Heart left ventricle (tissue), 13 donors: ENCODE data around the gene LETM1.

Experiments
- POLR2A ChIP-seq, 2 donors: fragments of 450-650 bp; IDR thresholded peaks; one replicate each; pipeline ENCODE4 v1.6.1; 2017; ENCODE audit warnings: antibody characterized with exemption in 2 of 2, mild to moderate bottlenecking in 2 of 2, moderate library complexity in 2 of 2
- TF ChIP-seq, protein P1 (sequence below), 12 donors: fragments of 200-600 bp; sonication (generic) in 4 of 12; IDR thresholded peaks; one replicate each; pipeline versions ENCODE4 v1.5.0 to v1.8.0; 2018 to 2022; ENCODE audit warnings: antibody characterized with exemption in 12 of 12, mild to moderate bottlenecking in 5 of 12
- donor health status: ischemic (EF 13 %, LVEDD 7.1; RV severe dilation, severe dysfunction).
- donor health status: DM: no; HTN: yes; CAD: no.
- donor health status: DM: no; HTN: no; CAD: no.
- donor health status: ischemic (EF 25% LVEDD 6.9; RV normal size, moderate dysfunction).
- donor health status: ischemic (EF 25% LVEDD 5.7; RV mildly dilated, moderate dysfunction).
- donor health status: ischemic (EF 35%, LVEDD 5.7; RV mildly dilated, moderate dysfunction).
- donor health status: nonischemic (EF 11% LVEDD 7.7; RV severe dilation, severe dysfunction).
- donor health status: DM: yes; HTN: yes; CAD: no.
- donor health status: PGD.
- donor health status: ischemic (EF 29% LVEDD 5.4; RV normal size, mild dysfunction).
- donor health status: nonischemic (EF 23%, LVEDD 6.1; RV moderate dilation, normal function).

DNA sequence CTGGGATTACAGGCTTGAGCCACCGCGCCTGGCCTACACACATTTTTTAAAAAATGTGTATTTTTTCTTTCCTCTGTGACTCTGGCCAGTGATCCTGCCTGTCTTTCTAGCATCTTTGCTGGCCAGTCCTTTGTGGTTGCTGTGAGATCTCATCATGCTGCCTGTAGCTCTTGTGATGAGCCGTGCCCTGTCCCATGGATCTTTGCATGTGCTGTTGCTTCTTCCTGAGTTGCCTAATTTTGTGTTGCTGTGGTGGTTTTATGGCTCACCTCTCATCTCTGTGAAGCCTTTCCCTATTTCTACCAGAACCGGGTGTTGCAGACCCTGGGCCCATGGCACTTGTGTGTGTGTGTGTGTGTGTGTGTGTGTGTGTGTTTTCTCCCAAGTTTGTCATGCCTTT lies 23.5 kb upstream of the LETM1 start:
- TF ChIP-seq, protein P1, sequence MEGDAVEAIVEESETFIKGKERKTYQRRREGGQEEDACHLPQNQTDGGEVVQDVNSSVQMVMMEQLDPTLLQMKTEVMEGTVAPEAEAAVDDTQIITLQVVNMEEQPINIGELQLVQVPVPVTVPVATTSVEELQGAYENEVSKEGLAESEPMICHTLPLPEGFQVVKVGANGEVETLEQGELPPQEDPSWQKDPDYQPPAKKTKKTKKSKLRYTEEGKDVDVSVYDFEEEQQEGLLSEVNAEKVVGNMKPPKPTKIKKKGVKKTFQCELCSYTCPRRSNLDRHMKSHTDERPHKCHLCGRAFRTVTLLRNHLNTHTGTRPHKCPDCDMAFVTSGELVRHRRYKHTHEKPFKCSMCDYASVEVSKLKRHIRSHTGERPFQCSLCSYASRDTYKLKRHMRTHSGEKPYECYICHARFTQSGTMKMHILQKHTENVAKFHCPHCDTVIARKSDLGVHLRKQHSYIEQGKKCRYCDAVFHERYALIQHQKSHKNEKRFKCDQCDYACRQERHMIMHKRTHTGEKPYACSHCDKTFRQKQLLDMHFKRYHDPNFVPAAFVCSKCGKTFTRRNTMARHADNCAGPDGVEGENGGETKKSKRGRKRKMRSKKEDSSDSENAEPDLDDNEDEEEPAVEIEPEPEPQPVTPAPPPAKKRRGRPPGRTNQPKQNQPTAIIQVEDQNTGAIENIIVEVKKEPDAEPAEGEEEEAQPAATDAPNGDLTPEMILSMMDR (IDR thresholded peaks at IDR 0.05), result no peak
- no peak for TF ChIP-seq POLR2A (IDR thresholded peaks at IDR 0.05)
